Type B pancreatic cell (in vitro differentiated cells): ENCODE data around the gene RHOJ. TPM values are rescaled to one million over a fixed set of nuclear protein-coding genes. Genes with fewer than 3 reads are reported as not detected.
A peak's percentile ranks its signal among the peaks of the same experiment; 100 is the strongest.

Source experiments
- DNase-seq: peaks from one replicate; pipeline ENCODE4 v3.0.0; 2021; ENCODE audit warnings: mixed read lengths; ENCODE audit not compliant: unreplicated experiment; ENCODE audit errors: extremely low spot score
- H3K27ac Mint-ChIP-seq: 2 replicates; pipeline ENCODE4 v1.8.0; 2021; ENCODE audit warnings: mild to moderate bottlenecking, mixed read lengths
- H3K27me3 Mint-ChIP-seq: 2 replicates; pipeline ENCODE4 v1.8.0; 2021; ENCODE audit warnings: mixed read lengths
- H3K36me3 Mint-ChIP-seq: 2 replicates; pipeline ENCODE4 v1.8.0; 2021; ENCODE audit warnings: mixed read lengths
- H3K4me1 Mint-ChIP-seq: one replicate; pipeline ENCODE4 v1.8.0; 2021; ENCODE audit warnings: mixed read lengths; ENCODE audit not compliant: unreplicated experiment
- H3K4me3 Mint-ChIP-seq: 2 replicates; pipeline ENCODE4 v1.8.0; 2021; ENCODE audit warnings: mild to moderate bottlenecking, mixed read lengths
- H3K9me3 Mint-ChIP-seq: 2 replicates; pipeline ENCODE4 v1.8.0; 2021; ENCODE audit warnings: mixed read lengths
- total RNA-seq: library from RNA; stranded (reverse); gene quantifications from 2 replicates; pipeline ENCODE4 v1.2.1, GENCODE V29; 2021; ENCODE audit warnings: low replicate concordance
- TF ChIP-seq, protein P1 (sequence below): fragments of 200-600 bp; sonication (generic); conservative IDR thresholded peaks from 2 replicates; pipeline ENCODE4 v1.5.0; 2021; ENCODE audit warnings: antibody characterized with exemption, mild to moderate bottlenecking

RHOJ gene
- total RNA-seq, 1 donor from 2014 or later = 16.3 TPM

DNA sequence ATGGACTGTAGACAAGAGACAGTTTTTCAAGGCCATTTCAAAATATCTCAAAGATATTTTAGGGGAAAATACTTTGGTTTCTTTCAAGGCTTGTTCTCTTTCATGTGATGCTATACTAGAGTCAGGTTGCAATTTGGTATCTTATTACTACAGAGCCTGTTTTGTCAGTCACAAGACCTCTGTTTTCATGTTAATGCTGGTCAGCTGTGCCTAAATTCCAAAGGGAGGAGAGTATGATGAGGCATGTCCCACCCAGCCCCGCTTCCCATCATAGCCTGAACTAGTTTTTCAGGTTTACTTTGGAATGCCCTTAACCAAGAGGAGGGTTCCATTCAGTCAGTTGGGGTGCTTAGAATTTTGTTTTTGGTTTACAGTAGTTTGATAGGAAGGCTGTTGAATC lies 61.9 kb downstream of the RHOJ start:
- TF ChIP-seq, protein P1, sequence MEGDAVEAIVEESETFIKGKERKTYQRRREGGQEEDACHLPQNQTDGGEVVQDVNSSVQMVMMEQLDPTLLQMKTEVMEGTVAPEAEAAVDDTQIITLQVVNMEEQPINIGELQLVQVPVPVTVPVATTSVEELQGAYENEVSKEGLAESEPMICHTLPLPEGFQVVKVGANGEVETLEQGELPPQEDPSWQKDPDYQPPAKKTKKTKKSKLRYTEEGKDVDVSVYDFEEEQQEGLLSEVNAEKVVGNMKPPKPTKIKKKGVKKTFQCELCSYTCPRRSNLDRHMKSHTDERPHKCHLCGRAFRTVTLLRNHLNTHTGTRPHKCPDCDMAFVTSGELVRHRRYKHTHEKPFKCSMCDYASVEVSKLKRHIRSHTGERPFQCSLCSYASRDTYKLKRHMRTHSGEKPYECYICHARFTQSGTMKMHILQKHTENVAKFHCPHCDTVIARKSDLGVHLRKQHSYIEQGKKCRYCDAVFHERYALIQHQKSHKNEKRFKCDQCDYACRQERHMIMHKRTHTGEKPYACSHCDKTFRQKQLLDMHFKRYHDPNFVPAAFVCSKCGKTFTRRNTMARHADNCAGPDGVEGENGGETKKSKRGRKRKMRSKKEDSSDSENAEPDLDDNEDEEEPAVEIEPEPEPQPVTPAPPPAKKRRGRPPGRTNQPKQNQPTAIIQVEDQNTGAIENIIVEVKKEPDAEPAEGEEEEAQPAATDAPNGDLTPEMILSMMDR = no peak
- Mint-ChIP-seq H3K9me3 (peaks cover 8% of the 10 kb centered on the region), H3K27me3 (no peaks in the 10 kb centered on the region), H3K36me3 (no peaks in the 10 kb centered on the region), H3K4me1 (peaks cover 10% of the 10 kb centered on the region), H3K27ac (peak overlapping the region; percentile 92), H3K4me3 (peak overlapping the region; percentile 35)
- DNase-seq = no peak

DNA sequence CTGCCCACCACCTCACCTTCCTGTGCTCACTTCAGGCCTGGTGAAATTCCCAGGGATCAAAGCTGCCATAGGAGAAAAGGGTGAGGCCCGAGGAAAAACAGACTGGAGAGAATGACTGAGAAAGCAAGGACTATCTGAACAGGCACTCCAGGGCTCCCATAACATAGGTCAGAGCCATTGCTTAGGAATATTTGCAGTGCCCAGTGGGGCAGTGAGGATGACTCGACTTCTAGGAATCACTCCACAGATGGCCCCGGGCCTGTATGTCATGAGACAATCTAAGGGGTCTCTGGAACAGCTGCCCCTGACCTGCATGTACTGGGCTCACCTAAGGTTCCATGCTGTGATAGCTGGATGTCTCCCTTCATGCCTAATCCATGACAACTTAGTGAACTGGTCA lies 62.9 kb downstream of the RHOJ start:
- Mint-ChIP-seq H3K9me3 (peaks cover 8% of the 10 kb centered on the region), H3K4me1 (peaks cover 10% of the 10 kb centered on the region), H3K4me3 (no peak overlapping the region), H3K36me3 (no peaks in the 10 kb centered on the region), H3K27ac (peak overlapping the region; percentile 92), H3K27me3 (no peaks in the 10 kb centered on the region)
- TF ChIP-seq, protein P1 = no peak
- DNase-seq = no peak

DNA sequence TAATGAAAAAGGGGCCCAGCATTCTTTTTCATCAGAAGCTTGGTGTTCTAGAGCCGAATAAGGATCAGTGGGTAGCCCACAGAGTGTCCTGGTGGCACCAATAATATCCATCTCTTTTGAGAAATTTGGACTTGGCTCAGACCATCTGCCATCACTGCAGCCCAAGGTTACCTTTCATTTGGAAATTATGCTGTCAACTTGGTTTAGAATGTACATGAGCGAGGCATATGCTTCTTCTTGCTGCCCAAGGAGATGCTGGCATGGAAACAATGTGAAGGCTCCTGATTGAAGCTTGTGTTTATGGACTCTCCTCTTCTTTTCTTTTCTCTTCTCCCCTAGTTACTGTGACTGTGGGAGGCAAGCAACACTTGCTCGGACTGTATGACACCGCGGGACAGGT lies 64.5 kb downstream of the RHOJ start:
- H3K4me3 Mint-ChIP-seq = no peak overlapping the region
- peaks cover 10% of the 10 kb centered on the region for H3K4me1 Mint-ChIP-seq
- no peaks in the 10 kb centered on the region for H3K36me3 Mint-ChIP-seq
- no peaks in the 10 kb centered on the region for H3K27me3 Mint-ChIP-seq
- TF ChIP-seq, protein P1 = no peak
- no peak for DNase-seq
- no peak overlapping the region for H3K27ac Mint-ChIP-seq
- peaks cover 8% of the 10 kb centered on the region for H3K9me3 Mint-ChIP-seq

DNA sequence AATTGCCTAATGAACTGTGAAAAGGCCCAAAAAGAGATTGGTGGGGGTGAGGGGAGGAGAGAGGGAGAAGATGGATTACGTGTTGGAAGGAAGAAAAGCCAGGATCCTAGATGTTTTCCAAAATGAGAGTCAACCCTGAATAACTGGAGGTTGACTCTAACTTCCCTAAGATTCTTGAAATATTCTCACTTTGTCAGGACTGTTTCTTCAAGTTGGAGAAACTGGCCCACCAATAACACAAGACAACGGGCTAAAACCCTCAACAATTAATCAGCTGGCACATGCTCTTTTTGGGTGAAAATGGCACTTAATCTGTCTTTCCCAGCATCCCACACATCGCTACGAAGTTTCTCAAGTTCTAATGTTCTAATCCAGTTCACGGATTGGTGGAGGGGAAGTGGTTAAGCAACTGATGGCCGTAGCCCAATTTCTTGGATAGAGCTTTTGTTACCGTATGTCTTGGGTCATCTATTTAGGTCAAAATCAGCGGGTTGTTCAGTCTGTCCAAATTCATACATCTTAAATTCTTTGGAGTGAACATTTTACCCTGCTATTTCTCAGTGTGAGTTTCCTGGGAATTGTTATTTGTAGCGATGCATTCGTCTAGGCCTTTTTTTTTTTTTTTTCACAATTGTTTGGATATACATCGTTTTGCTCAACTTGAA lies 65.5 kb downstream of the RHOJ start:
- no peaks in the 10 kb centered on the region for H3K27me3 Mint-ChIP-seq
- no peak for DNase-seq
- H3K4me3 Mint-ChIP-seq = no peak overlapping the region
- peaks cover 8% of the 10 kb centered on the region for H3K9me3 Mint-ChIP-seq
- TF ChIP-seq, protein P1 = no peak
- H3K27ac Mint-ChIP-seq = no peak overlapping the region
- no peaks in the 10 kb centered on the region for H3K36me3 Mint-ChIP-seq
- peaks cover 10% of the 10 kb centered on the region for H3K4me1 Mint-ChIP-seq

DNA sequence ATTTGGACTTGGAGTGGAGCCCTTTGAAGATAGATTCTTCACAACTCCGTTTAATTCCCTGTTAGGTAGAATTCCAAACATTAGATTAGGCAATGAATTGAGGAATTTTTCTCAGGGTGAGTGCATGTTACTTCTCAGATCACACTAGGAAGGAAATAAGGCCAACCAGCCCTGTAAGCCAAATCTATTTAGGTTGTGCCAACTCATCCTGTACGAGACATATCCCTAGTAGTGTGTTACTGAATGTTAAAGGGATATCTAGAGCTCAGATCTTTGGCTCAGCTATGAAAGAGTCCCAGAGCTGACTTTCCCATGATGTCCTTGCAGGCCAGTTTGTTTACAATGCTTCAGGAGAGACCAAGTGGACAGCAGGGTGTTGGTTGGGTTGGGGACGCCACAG lies 68.9 kb downstream of the RHOJ start:
- Mint-ChIP-seq H3K27ac (no peak overlapping the region), H3K36me3 (no peaks in the 10 kb centered on the region), H3K27me3 (no peaks in the 10 kb centered on the region), H3K4me3 (no peak overlapping the region), H3K9me3 (no peaks in the 10 kb centered on the region), H3K4me1 (no peaks in the 10 kb centered on the region)
- TF ChIP-seq, protein P1 = no peak
- DNase-seq = no peak
